ENCODE results near the gene FMNL2. TPM values are rescaled to one million over a fixed set of nuclear protein-coding genes. Genes with fewer than 3 reads are reported as not detected.

FMNL2 gene
- total RNA-seq, 4 donors from 2014 or later, result 5.8 to 19.8 (median 16.9) TPM

DNA sequence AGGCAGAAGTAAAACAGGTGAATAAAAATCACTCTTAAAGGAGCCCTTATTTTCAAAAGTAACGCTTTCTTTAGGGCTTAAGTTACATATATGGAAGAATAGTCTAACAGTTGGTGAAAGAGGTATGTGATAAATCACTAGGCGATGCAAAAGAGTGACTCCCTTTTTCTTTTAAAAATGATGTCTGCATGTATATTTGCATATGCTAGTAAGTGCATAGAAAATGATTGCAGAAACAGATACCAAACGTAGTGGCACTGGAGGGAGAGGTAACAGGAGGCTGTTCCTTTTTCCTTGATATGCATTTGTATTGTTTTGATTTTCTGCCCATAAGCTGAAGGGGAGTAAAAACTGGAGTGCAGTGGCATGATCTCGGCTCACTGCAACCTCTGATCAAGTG lies 224.0 kb downstream of the FMNL2 start:
- WGBS, 2 donors, result 87 to 92% methylated on average over 4 of the region's 4 CpGs
- DNase-seq, result no peak
- H3K9me3 ChIP-seq, result no peaks in the 10 kb centered on the region
- H3K27me3 ChIP-seq, result peaks cover 0 to 6% (median 0%) of the 10 kb centered on the region in 4 donors
- TF ChIP-seq, protein P1, sequence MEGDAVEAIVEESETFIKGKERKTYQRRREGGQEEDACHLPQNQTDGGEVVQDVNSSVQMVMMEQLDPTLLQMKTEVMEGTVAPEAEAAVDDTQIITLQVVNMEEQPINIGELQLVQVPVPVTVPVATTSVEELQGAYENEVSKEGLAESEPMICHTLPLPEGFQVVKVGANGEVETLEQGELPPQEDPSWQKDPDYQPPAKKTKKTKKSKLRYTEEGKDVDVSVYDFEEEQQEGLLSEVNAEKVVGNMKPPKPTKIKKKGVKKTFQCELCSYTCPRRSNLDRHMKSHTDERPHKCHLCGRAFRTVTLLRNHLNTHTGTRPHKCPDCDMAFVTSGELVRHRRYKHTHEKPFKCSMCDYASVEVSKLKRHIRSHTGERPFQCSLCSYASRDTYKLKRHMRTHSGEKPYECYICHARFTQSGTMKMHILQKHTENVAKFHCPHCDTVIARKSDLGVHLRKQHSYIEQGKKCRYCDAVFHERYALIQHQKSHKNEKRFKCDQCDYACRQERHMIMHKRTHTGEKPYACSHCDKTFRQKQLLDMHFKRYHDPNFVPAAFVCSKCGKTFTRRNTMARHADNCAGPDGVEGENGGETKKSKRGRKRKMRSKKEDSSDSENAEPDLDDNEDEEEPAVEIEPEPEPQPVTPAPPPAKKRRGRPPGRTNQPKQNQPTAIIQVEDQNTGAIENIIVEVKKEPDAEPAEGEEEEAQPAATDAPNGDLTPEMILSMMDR (IDR thresholded peaks at IDR 0.05), result no peak
- no peak for TF ChIP-seq POLR2A (IDR thresholded peaks at IDR 0.05)
- H3K36me3 ChIP-seq, result peaks cover 0 to 12% (median 0%) of the 10 kb centered on the region in 3 donors
- intact Hi-C loops (cut with DNase I), result no loop called here
- no peak overlapping the region for H3K4me3 ChIP-seq
- H3K4me1 ChIP-seq, result no peaks in the 10 kb centered on the region
- no peak overlapping the region for H3K27ac ChIP-seq

- Histone ChIP-seq H3K36me3 (peaks cover 0 to 12% (median 0%) of the 10 kb centered on the region in 3 donors), H3K4me3 (no peak overlapping the region), H3K4me1 (no peaks in the 10 kb centered on the region), H3K27me3 (peaks cover 0 to 6% (median 0%) of the 10 kb centered on the region in 4 donors), H3K27ac (no peak overlapping the region), H3K9me3 (no peaks in the 10 kb centered on the region)
- TF ChIP-seq, protein P1 (IDR thresholded peaks at IDR 0.05), result no peak
- no peak for TF ChIP-seq POLR2A (IDR thresholded peaks at IDR 0.05)
- DNase-seq, result no peak
- intact Hi-C loops (cut with DNase I), result no loop called here
Measured at GRCh38 chr2:152560166-152560565, 225.2 kb downstream of the FMNL2 start.

DNA sequence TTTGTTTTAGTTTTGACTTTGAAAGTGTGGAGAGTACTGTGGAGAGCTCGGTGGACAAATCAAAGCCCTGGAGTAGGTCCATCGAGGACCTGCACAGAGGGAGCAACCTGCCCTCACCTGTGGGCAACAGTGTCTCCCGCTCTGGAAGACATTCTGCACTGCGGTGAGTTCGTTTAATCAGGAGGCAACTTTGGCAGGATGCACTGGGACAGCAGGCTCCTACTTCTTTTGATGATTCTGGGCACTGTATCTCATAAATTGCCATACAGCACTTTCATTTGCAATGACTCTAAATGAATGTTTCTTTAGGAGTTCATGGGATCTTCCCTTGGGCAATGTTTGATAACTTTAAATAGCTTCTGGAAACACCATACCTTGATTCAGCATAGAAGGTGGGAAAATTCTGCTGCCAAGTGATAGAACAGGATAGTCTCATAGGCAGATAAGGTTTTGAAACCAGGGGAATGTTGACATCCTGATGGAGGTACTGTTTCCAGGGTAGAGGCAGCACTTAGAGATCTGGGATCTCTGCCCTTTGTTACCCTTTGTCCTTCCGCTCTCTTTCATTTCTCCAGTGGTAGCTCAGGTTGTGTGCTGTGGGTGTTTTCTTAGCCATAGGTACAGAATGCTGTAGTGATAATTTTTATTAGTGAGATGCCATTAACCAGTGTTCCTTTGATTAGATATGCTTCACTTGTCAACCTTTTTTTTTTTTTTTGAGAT lies 226.1 kb downstream of the FMNL2 start:
- H3K36me3 ChIP-seq, result peaks cover 0 to 12% (median 0%) of the 10 kb centered on the region in 3 donors
- H3K9me3 ChIP-seq, result no peaks in the 10 kb centered on the region
- TF ChIP-seq, protein P1 (IDR thresholded peaks at IDR 0.05), result no peak
- TF ChIP-seq POLR2A (IDR thresholded peaks at IDR 0.05), result no peak
- DNase-seq, result no peak
- 78 to 94% methylated on average over 6 of the region's 6 CpGs for WGBS, 2 donors
- no peaks in the 10 kb centered on the region for H3K4me1 ChIP-seq
- H3K4me3 ChIP-seq, result no peak overlapping the region
- intact Hi-C loops (cut with DNase I), result no loop called here
- H3K27ac ChIP-seq, result no peak overlapping the region
- peaks cover 0 to 6% (median 0%) of the 10 kb centered on the region in 4 donors for H3K27me3 ChIP-seq

DNA sequence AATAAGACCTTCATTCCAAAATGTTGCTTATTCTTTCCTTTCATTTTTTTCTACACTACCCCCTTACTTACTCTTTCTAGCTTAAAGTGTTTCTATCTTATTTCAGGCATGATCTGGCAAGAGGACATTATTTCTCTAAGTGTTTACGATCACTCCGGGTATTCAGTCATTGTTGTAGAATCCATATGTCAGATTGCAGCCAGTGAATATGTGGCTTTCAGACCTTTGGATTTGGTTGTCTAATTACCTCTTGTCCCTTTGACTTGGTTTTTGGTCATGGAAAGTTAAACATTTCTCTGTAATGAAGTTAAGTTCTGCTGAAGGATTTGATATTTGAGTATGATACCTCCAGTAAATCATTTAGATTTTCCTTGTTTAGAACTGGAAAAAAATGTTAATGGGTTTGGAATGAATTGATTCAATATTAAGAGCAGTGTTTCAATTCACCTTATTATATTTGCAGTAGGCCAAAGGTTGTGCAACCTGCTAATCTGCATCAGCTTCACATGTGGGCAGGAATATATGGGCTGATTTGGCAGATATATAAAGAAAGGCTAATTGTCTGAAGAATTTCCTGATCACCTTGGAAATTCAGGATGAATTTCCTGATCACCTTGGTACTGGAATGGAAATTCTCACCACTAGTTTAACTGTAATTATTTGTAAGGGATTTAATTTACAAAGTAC lies 227.4 kb downstream of the FMNL2 start:
- TF ChIP-seq, protein P1 (IDR thresholded peaks at IDR 0.05), result no peak
- TF ChIP-seq POLR2A (IDR thresholded peaks at IDR 0.05), result no peak
- WGBS, 2 donors, result 85 to 100% methylated on average over 2 of the region's 2 CpGs
- Histone ChIP-seq H3K4me3 (no peak overlapping the region), H3K9me3 (no peaks in the 10 kb centered on the region), H3K4me1 (no peaks in the 10 kb centered on the region), H3K36me3 (peaks cover 0 to 12% (median 0%) of the 10 kb centered on the region in 3 donors), H3K27me3 (peaks cover 0 to 15% (median 0%) of the 10 kb centered on the region in 4 donors), H3K27ac (no peak overlapping the region)
- intact Hi-C loops (cut with DNase I), result no loop called here
- DNase-seq, result no peak

DNA sequence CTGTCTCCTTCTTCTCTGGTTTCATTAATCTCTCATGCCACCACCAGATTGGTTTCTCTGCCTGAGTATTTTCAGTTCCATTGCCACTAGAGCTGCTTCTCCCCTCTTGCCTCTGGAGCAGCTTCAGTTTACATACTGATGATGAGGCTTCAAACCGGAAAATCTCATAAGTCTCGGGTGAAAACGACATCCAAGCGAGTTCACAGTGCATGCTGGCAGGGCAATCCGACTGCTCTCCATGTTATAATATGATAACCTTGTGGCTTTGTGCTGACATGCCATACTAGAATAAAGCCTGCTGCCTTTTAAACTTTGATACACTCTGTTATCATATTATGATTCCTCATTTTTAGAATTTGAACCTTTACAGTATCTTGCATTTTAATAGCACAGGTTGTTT lies 228.8 kb downstream of the FMNL2 start:
- 89 to 94% methylated on average over 5 of the region's 5 CpGs for WGBS, 2 donors
- intact Hi-C loops (cut with DNase I), result no loop called here
- no peak for DNase-seq

More for the DNA sequence above, 228.8 kb downstream of the FMNL2 start:
- no peaks in the 10 kb centered on the region for H3K4me1 ChIP-seq
- H3K27ac ChIP-seq, result no peak overlapping the region
- TF ChIP-seq POLR2A (IDR thresholded peaks at IDR 0.05), result no peak
- TF ChIP-seq, protein P1 (IDR thresholded peaks at IDR 0.05), result no peak
- no peak overlapping the region for H3K4me3 ChIP-seq
- no peaks in the 10 kb centered on the region for H3K9me3 ChIP-seq
- H3K27me3 ChIP-seq, result peaks cover 0 to 29% (median 0%) of the 10 kb centered on the region in 4 donors
- peaks cover 0 to 12% (median 0%) of the 10 kb centered on the region in 3 donors for H3K36me3 ChIP-seq

Data from esophagus squamous epithelium (tissue), 5 donors.